H1 (cell line): Measurements from ENCODE around the gene AURKB. TPM values are rescaled to one million over a fixed set of nuclear protein-coding genes. Genes with fewer than 3 reads are reported as not detected.

Source experiments
- CTCF ChIA-PET: fragments of 300-600 bp; sonication (Branson Sonifier 250); formaldehyde crosslinking; loops from one replicate; lab custom pipeline; 2021; ENCODE audit not compliant: partially characterized antibody; lab: Charles Lee
- POLR2A ChIA-PET: fragments of 300-600 bp; sonication (Branson Sonifier 250); formaldehyde crosslinking; loops from one replicate; lab custom pipeline; 2021; ENCODE audit warnings: inconsistent platforms; ENCODE audit not compliant: partially characterized antibody; lab: Charles Lee
- DNase-seq, 2 experiments: peaks; one replicate each; pipeline versions ENCODE4 v3.0.0 to v3.0.0-alpha.2; 2010 to 2022; ENCODE audit warnings: low spot score in 2 of 2, low read depth in 1 of 2, mixed read lengths in 1 of 2
- FAIRE-seq: peaks from 2 replicates; lab custom pipeline; 2011; peaks lifted over from hg19 to GRCh38; lab: Jason Lieb, UNC
- H2AFZ ChIP-seq: 2 replicates; pipeline ENCODE4 v1.8.1; 2012; ENCODE audit warnings: low read length, inconsistent platforms
- H2AK5ac ChIP-seq: 2 replicates; pipeline ENCODE4 v1.6.1; 2013; ENCODE audit warnings: low read depth, low read length
- H2BK120ac ChIP-seq: replicated peaks from 2 replicates; pipeline ENCODE3; 2013; ENCODE audit warnings: low read depth, low read length, inconsistent platforms
- H2BK12ac ChIP-seq: 2 replicates; pipeline ENCODE4 v1.6.1; 2013; ENCODE audit warnings: low read depth, low read length
- H2BK15ac ChIP-seq: 2 replicates; pipeline ENCODE4 v1.6.1; 2013; ENCODE audit warnings: low read length
- H2BK20ac ChIP-seq: 2 replicates; pipeline ENCODE4 v1.6.1; 2013; ENCODE audit warnings: low read length
- H2BK5ac ChIP-seq: 2 replicates; pipeline ENCODE4 v1.6.1; 2013; ENCODE audit warnings: low read depth, low read length
- H3K14ac ChIP-seq: 2 replicates; pipeline ENCODE4 v1.6.1; 2013; ENCODE audit warnings: inconsistent platforms; ENCODE audit not compliant: insufficient read length
- H3K18ac ChIP-seq: 2 replicates; pipeline ENCODE4 v1.6.1; 2013; ENCODE audit warnings: low read length; ENCODE audit errors: extremely low read depth
- H3K23ac ChIP-seq: 2 replicates; pipeline ENCODE4 v1.6.1; 2013; ENCODE audit warnings: inconsistent platforms; ENCODE audit not compliant: insufficient read length
- H3K23me2 ChIP-seq: 2 replicates; pipeline ENCODE4 v1.6.1; 2013; ENCODE audit warnings: low read depth, low read length
- H3K27ac ChIP-seq: 2 replicates; pipeline ENCODE4 v1.6.1; 2011; ENCODE audit warnings: low read depth, low read length, inconsistent platforms
- H3K27me3 ChIP-seq, 4 experiments: replicated peaks in 1 of 4; 1 replicate in 1 of 4; 2 replicates in 3 of 4; pipeline versions ENCODE4 v1.6.1 to v1.8.1; 2011 to 2013; ENCODE audit warnings: low read length in 3 of 4, mild to moderate bottlenecking in 3 of 4, inconsistent platforms in 2 of 4, mixed read lengths in 2 of 4, moderate library complexity in 1 of 4; ENCODE audit not compliant: control insufficient read depth in 3 of 4, insufficient read depth in 3 of 4; ENCODE audit errors: extremely low read depth in 1 of 4
- H3K36me3 ChIP-seq, 4 experiments: 2 replicates each; pipeline versions ENCODE4 v1.6.1 to v1.8.1; 2011 to 2013; ENCODE audit warnings: mild to moderate bottlenecking in 4 of 4, low read length in 3 of 4, moderate library complexity in 2 of 4, control low read depth in 1 of 4, inconsistent platforms in 1 of 4; ENCODE audit not compliant: insufficient read depth in 4 of 4, control insufficient read depth in 2 of 4
- H3K4ac ChIP-seq: replicated peaks from 2 replicates; pipeline ENCODE3; 2013; ENCODE audit warnings: low read length, low read depth, mixed read lengths, inconsistent platforms; ENCODE audit not compliant: insufficient read length
- H3K4me1 ChIP-seq, 4 experiments: replicated peaks in 1 of 4; 1 replicate in 1 of 4; 2 replicates in 3 of 4; pipeline versions ENCODE4 v1.6.1 to v1.8.1; 2011 to 2013; ENCODE audit warnings: low read length in 3 of 4, inconsistent platforms in 2 of 4, mixed read lengths in 1 of 4; ENCODE audit not compliant: insufficient read depth in 4 of 4, control insufficient read depth in 3 of 4
- H3K4me2 ChIP-seq, 2 experiments: 2 replicates each; pipeline versions ENCODE4 v1.6.1 to v1.8.1; 2011 to 2013; ENCODE audit warnings: low read depth in 2 of 2, low read length in 2 of 2, control low read depth in 1 of 2, inconsistent platforms in 1 of 2, mild to moderate bottlenecking in 1 of 2; ENCODE audit not compliant: insufficient read depth in 1 of 2
- H3K4me3 ChIP-seq, 4 experiments: fragments of 200-600, 300-600 bp in 1 of 4; sonication (generic), shearing (Covaris generic), sonication (Bioruptor Twin) in 1 of 4; 2 replicates each; pipeline versions ENCODE4 v1.5.1 to v1.8.1; 2011 to 2016; ENCODE audit warnings: low read length in 4 of 4, low read depth in 3 of 4, control low read depth in 2 of 4, inconsistent platforms in 2 of 4, mild to moderate bottlenecking in 2 of 4, mixed read lengths in 1 of 4, moderate library complexity in 1 of 4; ENCODE audit not compliant: insufficient read depth in 2 of 4; ENCODE audit errors: extremely low read depth in 1 of 4
- H3K56ac ChIP-seq: replicated peaks from 2 replicates; pipeline ENCODE3; 2013; ENCODE audit warnings: low read depth, mild to moderate bottlenecking, mixed read lengths, low read length, inconsistent platforms; ENCODE audit not compliant: insufficient read length
- H3K79me1 ChIP-seq: 2 replicates; pipeline ENCODE4 v1.6.1; 2013; ENCODE audit warnings: low read depth, low read length, control low read depth
- H3K79me2 ChIP-seq, 2 experiments: 2 replicates each; pipeline versions ENCODE4 v1.6.1 to v1.8.1; 2012 to 2013; ENCODE audit warnings: low read length in 2 of 2, mild to moderate bottlenecking in 2 of 2, inconsistent platforms in 1 of 2; ENCODE audit not compliant: insufficient read depth in 2 of 2, control insufficient read depth in 1 of 2
- H3K9ac ChIP-seq, 4 experiments: replicated peaks in 1 of 4; 1 replicate in 1 of 4; 2 replicates in 3 of 4; pipeline versions ENCODE4 v1.6.1 to v1.8.1; 2011 to 2013; ENCODE audit warnings: low read depth in 3 of 4, low read length in 3 of 4, control low read depth in 2 of 4, mild to moderate bottlenecking in 2 of 4, moderate library complexity in 2 of 4, inconsistent platforms in 1 of 4; ENCODE audit errors: extremely low read depth in 1 of 4
- H3K9me3 ChIP-seq, 2 experiments: 2 replicates each; pipeline versions ENCODE4 v1.6.1 to v1.8.1; 2012 to 2013; ENCODE audit warnings: mild to moderate bottlenecking in 2 of 2, moderate library complexity in 2 of 2, control low read depth in 1 of 2, inconsistent platforms in 1 of 2, low read depth in 1 of 2, low read length in 1 of 2, mixed read lengths in 1 of 2; ENCODE audit not compliant: insufficient read depth in 2 of 2
- H4K20me1 ChIP-seq, 2 experiments: replicated peaks in 1 of 2; 2 replicates each; pipeline versions ENCODE3 to v1.8.1; 2011 to 2013; ENCODE audit warnings: inconsistent platforms in 2 of 2, low read length in 2 of 2, mild to moderate bottlenecking in 1 of 2; ENCODE audit not compliant: insufficient read depth in 2 of 2, control insufficient read depth in 1 of 2
- H4K5ac ChIP-seq: 2 replicates; pipeline ENCODE4 v1.6.1; 2013; ENCODE audit warnings: low read length, low read depth, mixed read lengths, inconsistent platforms; ENCODE audit not compliant: insufficient read length
- H4K8ac ChIP-seq: 2 replicates; pipeline ENCODE4 v1.8.0; 2013; ENCODE audit warnings: mild to moderate bottlenecking, moderate library complexity, low read length, inconsistent platforms; ENCODE audit not compliant: insufficient read depth; ENCODE audit errors: extremely low read depth
- H4K91ac ChIP-seq: replicated peaks from 2 replicates; pipeline ENCODE3; 2013; ENCODE audit warnings: low read length, mixed read lengths, inconsistent platforms; ENCODE audit not compliant: insufficient read length
- ASH2L ChIP-seq: fragments of 200-600, 300-600 bp; sonication (generic); IDR thresholded peaks from one replicate; pipeline ENCODE4 v1.7.1; 2017; ENCODE audit warnings: low read length
- CEBPB ChIP-seq: IDR thresholded peaks from 2 replicates; pipeline ENCODE4 v1.6.1; 2012; ENCODE audit warnings: low read depth, low read length
- SAP30 ChIP-seq: fragments of 300-600 bp; sonication (generic); IDR thresholded peaks from 2 replicates; pipeline ENCODE4 v1.7.1; 2012; ENCODE audit warnings: low read length, moderate library complexity, mild to moderate bottlenecking, inconsistent platforms; ENCODE audit not compliant: insufficient read depth, insufficient replicate concordance
- SIN3A ChIP-seq, 2 experiments: IDR thresholded peaks in 1 of 2; conservative IDR thresholded peaks in 1 of 2; 2 replicates each; pipeline ENCODE4 v1.6.1; 2011 to 2012; ENCODE audit warnings: low read length in 2 of 2, improper control_type of control experiment in 1 of 2, low read depth in 1 of 2, mild to moderate bottlenecking in 1 of 2
- WGBS, 2 experiments: shearing (Covaris generic) in 1 of 2; methylation state at CpG; one replicate each; pipeline versions ENCODE4 v1.1.6 to v1.1.7; 2013 to 2015; ENCODE audit warnings: low lambda C conversion rate in 2 of 2, mixed read lengths in 2 of 2, inconsistent platforms in 1 of 2, low coverage in 1 of 2, missing lambda C conversion rate in 1 of 2; ENCODE audit not compliant: insufficient replicate concordance in 2 of 2, insufficient coverage in 1 of 2, insufficient read length in 1 of 2; ENCODE audit errors: extremely low coverage in 1 of 2, missing lambda C conversion rate in 1 of 2; 5-methylcytosine and 5-hydroxymethylcytosine counted together
- polyA plus RNA-seq, 7 experiments: library from polyadenylated mRNA; depleted of rRNA in 3 of 7; stranded (reverse) in 5 of 7; unstranded in 2 of 7; fragments of >200 nt in 5 of 7; fragments of 200-250 nt in 2 of 7; gene quantifications; 1 replicate in 5 of 7; 2 replicates in 1 of 7; 4 replicates in 1 of 7; pipeline versions ENCODE4 v1.2.1 to v1.2.3, GENCODE V29; 2011 to 2013; ENCODE audit warnings: missing spikeins in 2 of 7, mixed read lengths in 2 of 7
- total RNA-seq: library from RNA; stranded (reverse); fragmentation: NEBNext Ultra II Directional; extraction: Animal tissue kit (Norgen Biotek cat#: 25700); gene quantifications from 2 replicates; pipeline ENCODE4 v1.2.1, GENCODE V29; 2021
- TF ChIP-seq, protein P1 (sequence below), 3 experiments: IDR thresholded peaks; 1 replicate in 2 of 3; 2 replicates in 1 of 3; pipeline versions ENCODE4 v1.5.1 to v1.6.1; 2011; ENCODE audit warnings: low read length in 3 of 3, mild to moderate bottlenecking in 3 of 3, inconsistent platforms in 2 of 3, low read depth in 1 of 3, moderate library complexity in 1 of 3; ENCODE audit not compliant: insufficient read depth in 1 of 3; ENCODE audit errors: control extremely low read depth in 1 of 3

AURKB gene
- total and polyA plus RNA-seq, 2 of the 8 experiments (the other 6 are each of a cell fraction or from before 2014, with no cell fraction given) = 102 to 160 TPM

DNA sequence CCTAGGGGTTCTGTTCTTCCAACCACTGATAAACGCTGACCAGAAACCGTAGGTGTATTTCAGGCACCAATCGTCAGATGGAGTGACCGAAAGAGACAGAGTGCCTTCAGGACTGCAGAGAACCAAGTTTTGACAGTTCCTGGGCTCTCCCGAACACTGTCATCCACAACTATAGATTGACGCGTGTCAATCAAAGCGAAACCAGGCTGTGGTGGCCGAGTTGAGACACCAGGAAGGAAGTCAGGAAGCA is 11.9 kb upstream of the AURKB start:
- Histone ChIP-seq H3K36me3 (0 out of 8 replicates have a peak, but pooled peaks cover 0 to under 1% (median 0%) of the 10 kb centered on the region in 4 experiments), H3K56ac (no peak overlapping the region), H2BK20ac (no peak overlapping the region), H3K27me3 (no peaks in the 10 kb centered on the region), H3K9me3 (no peaks in the 10 kb centered on the region), H3K4ac (no peak overlapping the region), H3K79me2 (no peaks in the 10 kb centered on the region), H2AK5ac (no peak overlapping the region), H3K23me2 (peaks cover 19% of the 10 kb centered on the region), H3K4me3 (peak overlapping the region; percentile 67 to 97 (median 88)), H3K9ac (peak overlapping the region in 1 of 4 experiments; percentile 31; a peak in 1 of 7 replicates), H2BK120ac (no peak overlapping the region), H3K79me1 (no peaks in the 10 kb centered on the region), H3K18ac (no peak overlapping the region), H3K4me2 (peak overlapping the region; percentile 89 to 96), H3K14ac (no peak overlapping the region), H3K4me1 (peaks cover 0 to 13% (median 2%) of the 10 kb centered on the region in 4 experiments; a peak in 4 of 7 replicates), H4K91ac (no peak overlapping the region), H4K8ac (no peak overlapping the region), H3K23ac (no peak overlapping the region), H4K5ac (no peak overlapping the region), H2BK15ac (no peak overlapping the region), H2BK5ac (no peak overlapping the region), H2AFZ (no peak overlapping the region), H2BK12ac (no peak overlapping the region), H4K20me1 (peaks cover 2% of the 10 kb centered on the region in 2 experiments), H3K27ac (no peak overlapping the region)
- peak in 1 of 2 experiments; percentile 27 for DNase-seq
- POLR2A ChIA-PET = interaction anchor here (1.1 to 53.4 kb wide), 14 partner anchors 13 to 535 kb away, joined by 3 to 1521 read pairs (median 6); partner anchors contain the start of genes AURKB, BORCS6, CTC1 and PFAS
- CTCF ChIA-PET = interaction anchor here (0.9 to 4.1 kb wide), 7 partner anchors 13 to 161 kb away, joined by 3 to 26 read pairs (median 3); no protein-coding TSS in a partner anchor
- FAIRE-seq = no peak
- no peak for TF ChIP-seq CEBPB
- TF ChIP-seq, protein P1, sequence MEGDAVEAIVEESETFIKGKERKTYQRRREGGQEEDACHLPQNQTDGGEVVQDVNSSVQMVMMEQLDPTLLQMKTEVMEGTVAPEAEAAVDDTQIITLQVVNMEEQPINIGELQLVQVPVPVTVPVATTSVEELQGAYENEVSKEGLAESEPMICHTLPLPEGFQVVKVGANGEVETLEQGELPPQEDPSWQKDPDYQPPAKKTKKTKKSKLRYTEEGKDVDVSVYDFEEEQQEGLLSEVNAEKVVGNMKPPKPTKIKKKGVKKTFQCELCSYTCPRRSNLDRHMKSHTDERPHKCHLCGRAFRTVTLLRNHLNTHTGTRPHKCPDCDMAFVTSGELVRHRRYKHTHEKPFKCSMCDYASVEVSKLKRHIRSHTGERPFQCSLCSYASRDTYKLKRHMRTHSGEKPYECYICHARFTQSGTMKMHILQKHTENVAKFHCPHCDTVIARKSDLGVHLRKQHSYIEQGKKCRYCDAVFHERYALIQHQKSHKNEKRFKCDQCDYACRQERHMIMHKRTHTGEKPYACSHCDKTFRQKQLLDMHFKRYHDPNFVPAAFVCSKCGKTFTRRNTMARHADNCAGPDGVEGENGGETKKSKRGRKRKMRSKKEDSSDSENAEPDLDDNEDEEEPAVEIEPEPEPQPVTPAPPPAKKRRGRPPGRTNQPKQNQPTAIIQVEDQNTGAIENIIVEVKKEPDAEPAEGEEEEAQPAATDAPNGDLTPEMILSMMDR (IDR thresholded peaks at IDR 0.05; ENCODE audit: control extremely low read depth in 1 of 3, insufficient read depth in 1 of 3, low read depth in 1 of 3, low read length in 3 of 3) = no peak
- peak; percentile 68 for TF ChIP-seq SAP30
- peak; percentile 17 for TF ChIP-seq ASH2L
- peak in 1 of 2 experiments; percentile 78; a peak in 2 of 4 replicates for TF ChIP-seq SIN3A (conservative IDR thresholded peaks at IDR 0.05 in 1 of 2, IDR thresholded peaks at IDR 0.05 in 1 of 2; ENCODE audit: low read depth in 1 of 2, low read length in 2 of 2)
- 4% methylated on average over 9 of the region's 9 CpGs; no CpG with 5 or more reads in 1 of the 2 experiments for WGBS, 2 experiments
